AG04450 (cell line): ENCODE measurements around the gene NXPE4. TPM values are rescaled to one million over a fixed set of nuclear protein-coding genes. Genes with fewer than 3 reads are reported as not detected.

ENCODE experiments used
- CTCF ChIA-PET: fragments of 300-600, 350-600 bp; formaldehyde crosslinking; extraction: SDS; loops from one replicate; lab custom pipeline; 2022; ENCODE audit warnings: antibody characterized with exemption, inconsistent platforms; lab: Charles Lee
- POLR2A ChIA-PET: fragments of 350-600 bp; formaldehyde crosslinking; extraction: SDS; loops from one replicate; lab custom pipeline; 2021; ENCODE audit warnings: antibody characterized with exemption, inconsistent platforms; lab: Yijun Ruan, JAX
- DNase-seq: peaks from one replicate; pipeline ENCODE4 v3.0.0-alpha.2; 2011; ENCODE audit warnings: low read depth, low spot score
- H3K27ac ChIP-seq: one replicate; pipeline ENCODE4 v1.5.1; 2012; ENCODE audit warnings: low read depth, low read length, control low read depth
- H3K27me3 ChIP-seq: one replicate; pipeline ENCODE4 v1.6.0; 2012; ENCODE audit warnings: low read length; ENCODE audit not compliant: control insufficient read depth, insufficient read depth
- H3K4me3 ChIP-seq: 2 replicates; pipeline ENCODE4 v1.5.1; 2011; ENCODE audit warnings: mild to moderate bottlenecking, low read depth, low read length, control low read depth
- H3K9me3 ChIP-seq: 2 replicates; pipeline ENCODE4 v1.5.1; 2012; ENCODE audit warnings: low read length; ENCODE audit not compliant: control insufficient read depth, insufficient read depth
- polyA plus RNA-seq: library from polyadenylated mRNA; depleted of rRNA; stranded (reverse); fragments of >200 nt; gene quantifications from 2 replicates; pipeline ENCODE4 v1.2.3, GENCODE V29; 2011; rRNA removed
- small RNA-seq: library from RNA; depleted of rRNA; stranded (forward); fragments of <200 nt; gene quantifications from one replicate; pipeline ENCODE3, GENCODE V24; 2012; ENCODE audit warnings: low read depth; ENCODE audit not compliant: insufficient read length
- TF ChIP-seq, protein P1 (sequence below): IDR thresholded peaks from 2 replicates; pipeline ENCODE4 v1.5.1; 2011; ENCODE audit warnings: low read depth, low read length, control low read depth, inconsistent platforms

Gene NXPE4
- polyA plus RNA-seq, 1 experiment = not detected

DNA sequence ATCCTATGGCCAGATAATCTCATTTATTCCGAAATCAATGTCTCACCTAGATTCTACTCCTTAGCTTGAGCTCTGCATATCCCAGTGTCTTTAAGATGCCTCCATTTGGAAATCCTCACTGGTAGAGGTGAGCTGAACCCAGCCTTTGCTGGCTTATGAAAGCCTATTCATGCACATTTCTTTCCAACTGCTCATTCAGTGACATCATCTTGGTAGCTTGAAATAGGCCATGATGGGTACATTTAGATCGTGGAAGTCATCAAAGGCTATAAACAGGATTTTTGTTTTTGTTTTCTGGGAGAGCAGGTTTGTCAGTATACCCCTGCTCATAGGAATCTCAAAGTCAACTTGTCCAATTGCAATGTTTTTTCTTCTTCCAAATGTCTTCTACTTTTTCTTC is 41.9 kb downstream of the NXPE4 start:
- DNase-seq = no peak
- TF ChIP-seq, protein P1, sequence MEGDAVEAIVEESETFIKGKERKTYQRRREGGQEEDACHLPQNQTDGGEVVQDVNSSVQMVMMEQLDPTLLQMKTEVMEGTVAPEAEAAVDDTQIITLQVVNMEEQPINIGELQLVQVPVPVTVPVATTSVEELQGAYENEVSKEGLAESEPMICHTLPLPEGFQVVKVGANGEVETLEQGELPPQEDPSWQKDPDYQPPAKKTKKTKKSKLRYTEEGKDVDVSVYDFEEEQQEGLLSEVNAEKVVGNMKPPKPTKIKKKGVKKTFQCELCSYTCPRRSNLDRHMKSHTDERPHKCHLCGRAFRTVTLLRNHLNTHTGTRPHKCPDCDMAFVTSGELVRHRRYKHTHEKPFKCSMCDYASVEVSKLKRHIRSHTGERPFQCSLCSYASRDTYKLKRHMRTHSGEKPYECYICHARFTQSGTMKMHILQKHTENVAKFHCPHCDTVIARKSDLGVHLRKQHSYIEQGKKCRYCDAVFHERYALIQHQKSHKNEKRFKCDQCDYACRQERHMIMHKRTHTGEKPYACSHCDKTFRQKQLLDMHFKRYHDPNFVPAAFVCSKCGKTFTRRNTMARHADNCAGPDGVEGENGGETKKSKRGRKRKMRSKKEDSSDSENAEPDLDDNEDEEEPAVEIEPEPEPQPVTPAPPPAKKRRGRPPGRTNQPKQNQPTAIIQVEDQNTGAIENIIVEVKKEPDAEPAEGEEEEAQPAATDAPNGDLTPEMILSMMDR = no peak
- no peak overlapping the region for H3K4me3 ChIP-seq
- H3K27ac ChIP-seq = no peak overlapping the region
- ChIA-PET POLR2A (no interaction called here), CTCF (interaction anchor here (1.2 kb wide), 1 partner anchor 12 kb away, joined by 5 read pairs; no protein-coding TSS in a partner anchor)
- no peaks in the 10 kb centered on the region for H3K27me3 ChIP-seq
- H3K9me3 ChIP-seq = no peaks in the 10 kb centered on the region

DNA sequence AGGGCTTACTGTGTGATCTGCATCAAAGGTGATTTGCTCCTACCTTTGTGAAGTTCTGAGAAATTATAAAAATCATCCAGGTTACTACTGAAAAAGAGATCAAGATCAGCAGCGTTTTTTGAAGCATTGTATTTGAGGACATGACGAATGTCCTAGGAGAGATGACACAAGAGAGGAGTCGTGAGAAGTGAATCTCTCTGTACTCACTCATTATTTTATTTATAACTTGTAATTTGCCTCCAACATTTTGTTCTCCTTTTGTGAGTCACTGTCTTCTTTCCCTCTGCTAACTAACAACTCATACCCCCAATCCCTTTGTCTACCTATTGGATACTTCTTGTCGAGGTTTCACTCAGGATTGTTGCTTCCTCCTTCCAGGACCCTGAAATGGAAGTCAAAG is 44.5 kb downstream of the NXPE4 start:
- CTCF ChIA-PET = no interaction called here
- no peak overlapping the region for H3K27ac ChIP-seq

DNA sequence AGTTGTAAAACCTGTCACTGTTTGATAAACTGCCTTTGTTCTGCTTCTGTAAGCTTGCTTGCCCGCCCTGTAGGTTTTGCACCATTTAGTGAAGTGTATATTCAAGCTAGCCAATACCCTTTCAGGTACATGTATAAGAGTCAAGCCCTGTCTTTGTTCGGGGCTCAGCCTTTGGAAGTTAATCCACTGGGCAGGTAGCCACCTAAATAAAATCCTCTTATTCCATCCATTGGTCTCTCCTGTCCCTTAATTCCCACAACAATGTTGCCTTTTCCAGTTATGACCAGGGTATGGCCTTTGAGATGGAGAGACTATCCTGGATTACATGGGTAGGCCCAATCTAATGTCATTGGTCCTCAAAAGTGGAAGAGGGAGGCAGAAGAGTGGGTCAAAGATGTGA is 69.9 kb downstream of the NXPE4 start:
- CTCF ChIA-PET = no interaction called here
- TF ChIP-seq, protein P1 = no peak
- POLR2A ChIA-PET = no interaction called here

More for the DNA sequence above, 44.5 kb downstream of the NXPE4 start:
- Histone ChIP-seq H3K27me3 (no peaks in the 10 kb centered on the region), H3K9me3 (no peaks in the 10 kb centered on the region), H3K4me3 (no peak overlapping the region)
- DNase-seq = no peak
- POLR2A ChIA-PET = no interaction called here
- TF ChIP-seq, protein P1 = no peak

DNA sequence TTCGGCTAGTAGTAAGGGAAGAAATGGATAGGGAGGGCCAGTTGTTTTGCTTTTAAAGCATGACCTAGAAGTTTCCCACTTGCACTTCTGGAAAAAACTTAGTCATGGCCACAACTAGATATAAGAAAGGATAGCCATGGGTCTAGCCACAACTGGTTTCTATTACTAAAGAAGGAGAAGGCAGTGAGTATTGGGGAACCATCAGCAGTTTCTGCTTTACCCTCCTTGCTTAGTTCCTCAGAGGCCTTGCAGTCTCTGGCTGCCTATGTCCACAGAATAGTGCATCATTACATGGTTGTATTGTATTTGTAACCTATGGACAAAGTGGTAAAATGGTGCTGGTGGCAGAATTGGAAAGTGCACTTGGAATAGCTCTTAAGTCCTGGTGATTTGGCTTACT is 71.5 kb downstream of the NXPE4 start:
- H3K27ac ChIP-seq = no peak overlapping the region
- CTCF ChIA-PET = no interaction called here
- H3K4me3 ChIP-seq = no peak overlapping the region
- TF ChIP-seq, protein P1 = no peak
- H3K9me3 ChIP-seq = no peaks in the 10 kb centered on the region
- no peaks in the 10 kb centered on the region for H3K27me3 ChIP-seq
- no peak for DNase-seq
- POLR2A ChIA-PET = no interaction called here

More for the DNA sequence above, 69.9 kb downstream of the NXPE4 start:
- Histone ChIP-seq H3K27me3 (no peaks in the 10 kb centered on the region), H3K9me3 (no peaks in the 10 kb centered on the region), H3K27ac (no peak overlapping the region), H3K4me3 (no peak overlapping the region)
- no peak for DNase-seq

DNA sequence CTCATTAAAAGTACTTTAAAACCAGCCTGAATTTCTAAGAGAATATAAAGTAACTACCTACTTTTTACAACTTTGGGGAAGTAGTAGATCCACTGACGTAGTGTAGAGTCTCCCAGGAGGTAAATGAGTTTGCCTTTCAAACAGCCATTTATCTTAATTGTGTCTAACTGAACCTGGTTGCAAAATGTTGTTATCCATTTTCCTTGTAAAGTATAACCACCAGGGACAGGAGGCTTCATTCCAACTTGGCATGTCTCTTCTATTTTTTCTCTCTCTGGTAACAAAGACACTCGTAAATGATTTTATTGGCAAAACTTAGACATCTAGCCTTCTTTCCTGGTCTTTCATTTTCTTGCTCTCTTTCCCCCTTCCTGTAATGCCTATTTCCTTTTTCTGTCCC is 72.8 kb downstream of the NXPE4 start:
- Histone ChIP-seq H3K27me3 (no peaks in the 10 kb centered on the region), H3K4me3 (no peak overlapping the region), H3K27ac (no peak overlapping the region), H3K9me3 (no peaks in the 10 kb centered on the region)
- CTCF ChIA-PET = no interaction called here
- no peak for DNase-seq
- TF ChIP-seq, protein P1 = no peak
- POLR2A ChIA-PET = no interaction called here

Small RNAs within 50 kb of the gene (small RNA-seq; reads per million reads assigned to genes)
- gene RF01210 = not detected

Other genes starting within 250 kb of the NXPE4 start
- 3.8 and 4.5 TPM in 2 replicates for gene C11orf71, start 195.3 kb downstream of the NXPE4 start, polyA plus RNA-seq
- 57.1 and 59.8 TPM in 2 replicates for gene RBM7, start 195.1 kb downstream of the NXPE4 start, polyA plus RNA-seq
- 310 and 401 TPM in 2 replicates for gene REXO2, start 156.3 kb downstream of the NXPE4 start, polyA plus RNA-seq
- not detected in 2 replicates for gene NXPE1, start 35.9 kb downstream of the NXPE4 start, polyA plus RNA-seq
- gene NXPE2, start 82.7 kb upstream of the NXPE4 start, polyA plus RNA-seq = 0.04 TPM in 1 of 2 replicates, not detected in the other